ENCODE measurements around the gene MLIP.

- TF ChIP-seq TAF1 (IDR thresholded peaks at IDR 0.05; ENCODE audit: borderline replicate concordance, low read depth, low read length): no peak
- no peak for TF ChIP-seq POLR2AphosphoS5 (IDR thresholded peaks at IDR 0.05; ENCODE audit: low read depth, low read length)
Observed at GRCh38 chr6:54310377-54311152, 199.3 kb downstream of the MLIP start.

Measured in GM12892 (cell line).